ENCODE results near the gene GAS7.

- TF ChIP-seq POLR2AphosphoS5 (IDR thresholded peaks at IDR 0.05; ENCODE audit: borderline replicate concordance, low read depth, low read length): no peak
- no peak for TF ChIP-seq EZH2 (IDR thresholded peaks at IDR 0.05)
- no peak for TF ChIP-seq FOXP2 (optimal IDR thresholded peaks at IDR 0.05; ENCODE audit: control extremely low read depth, extremely low read length, insufficient read depth)
Measured at GRCh38 chr17:10193632-10194031, 4.8 kb downstream of the GAS7 start.
